Neuron (in vitro differentiated cells): ENCODE results near the gene BACH2.
A peak's percentile ranks its signal among the peaks of the same experiment; 100 is the strongest.

Experiments
- H2AFZ ChIP-seq: one replicate; pipeline ENCODE4 v1.6.1; 2013; ENCODE audit warnings: low read depth, mild to moderate bottlenecking, inconsistent platforms, low read length, moderate library complexity
- H3K27me3 ChIP-seq: one replicate; pipeline ENCODE4 v1.6.1; 2013; ENCODE audit warnings: low read length; ENCODE audit not compliant: insufficient read depth
- H3K36me3 ChIP-seq: one replicate; pipeline ENCODE4 v1.6.1; 2013; ENCODE audit warnings: low read length; ENCODE audit not compliant: insufficient read depth
- H3K4me1 ChIP-seq: one replicate; pipeline ENCODE4 v1.6.1; 2013; ENCODE audit warnings: low read length; ENCODE audit not compliant: insufficient read depth
- H3K4me3 ChIP-seq: 2 replicates; pipeline ENCODE4 v1.5.1; 2013; ENCODE audit warnings: mild to moderate bottlenecking, low read length, moderate library complexity
- H3K9me3 ChIP-seq: one replicate; pipeline ENCODE4 v1.6.1; 2013; ENCODE audit warnings: low read length

The BACH2 gene

DNA sequence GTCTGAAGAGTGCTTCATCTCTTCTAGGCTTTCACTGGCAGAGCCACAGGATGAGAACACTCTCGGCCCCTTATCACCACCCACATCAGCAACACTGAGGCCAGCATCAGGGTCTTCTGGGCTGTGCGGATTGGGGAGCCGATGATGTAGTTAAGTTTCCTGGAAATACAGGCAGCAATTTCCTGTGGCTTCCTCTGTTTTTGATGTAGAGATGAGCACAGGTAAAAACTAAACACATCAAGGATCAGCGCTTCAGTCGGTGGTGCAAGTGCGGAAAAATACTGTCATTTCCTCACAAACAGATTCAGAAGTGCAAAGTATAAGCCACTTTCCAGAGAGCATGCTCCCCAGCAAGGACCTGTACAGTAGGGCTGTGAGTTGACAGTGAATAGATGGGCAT, 62.6 kb downstream of the BACH2 start:
- Histone ChIP-seq H3K36me3 (peaks cover 2% of the 10 kb centered on the region), H3K9me3 (no peaks in the 10 kb centered on the region), H2AFZ (no peak overlapping the region), H3K4me1 (peaks cover 17% of the 10 kb centered on the region), H3K27me3 (no peaks in the 10 kb centered on the region), H3K4me3 (no peak overlapping the region)

GRCh38 chr6:90233213-90233612, 63.4 kb downstream of the BACH2 start:
- Histone ChIP-seq H2AFZ (no peak overlapping the region), H3K4me1 (peaks cover 14% of the 10 kb centered on the region), H3K27me3 (no peaks in the 10 kb centered on the region), H3K36me3 (peaks cover 2% of the 10 kb centered on the region), H3K4me3 (no peak overlapping the region), H3K9me3 (no peaks in the 10 kb centered on the region)

- H2AFZ ChIP-seq, result no peak overlapping the region
- no peak overlapping the region for H3K4me3 ChIP-seq
- H3K4me1 ChIP-seq, result peaks cover 25% of the 10 kb centered on the region
- no peaks in the 10 kb centered on the region for H3K9me3 ChIP-seq
- H3K36me3 ChIP-seq, result peaks cover 2% of the 10 kb centered on the region
- no peaks in the 10 kb centered on the region for H3K27me3 ChIP-seq
These were observed 64.8 kb downstream of the BACH2 start for GRCh38 chr6:90231798-90232197.

- Histone ChIP-seq H3K36me3 (peaks cover 2% of the 10 kb centered on the region), H2AFZ (no peak overlapping the region), H3K4me1 (peaks cover 30% of the 10 kb centered on the region), H3K27me3 (no peaks in the 10 kb centered on the region), H3K9me3 (no peaks in the 10 kb centered on the region), H3K4me3 (no peak overlapping the region)
These were observed 65.3 kb downstream of the BACH2 start for GRCh38 chr6:90231308-90231707.

DNA sequence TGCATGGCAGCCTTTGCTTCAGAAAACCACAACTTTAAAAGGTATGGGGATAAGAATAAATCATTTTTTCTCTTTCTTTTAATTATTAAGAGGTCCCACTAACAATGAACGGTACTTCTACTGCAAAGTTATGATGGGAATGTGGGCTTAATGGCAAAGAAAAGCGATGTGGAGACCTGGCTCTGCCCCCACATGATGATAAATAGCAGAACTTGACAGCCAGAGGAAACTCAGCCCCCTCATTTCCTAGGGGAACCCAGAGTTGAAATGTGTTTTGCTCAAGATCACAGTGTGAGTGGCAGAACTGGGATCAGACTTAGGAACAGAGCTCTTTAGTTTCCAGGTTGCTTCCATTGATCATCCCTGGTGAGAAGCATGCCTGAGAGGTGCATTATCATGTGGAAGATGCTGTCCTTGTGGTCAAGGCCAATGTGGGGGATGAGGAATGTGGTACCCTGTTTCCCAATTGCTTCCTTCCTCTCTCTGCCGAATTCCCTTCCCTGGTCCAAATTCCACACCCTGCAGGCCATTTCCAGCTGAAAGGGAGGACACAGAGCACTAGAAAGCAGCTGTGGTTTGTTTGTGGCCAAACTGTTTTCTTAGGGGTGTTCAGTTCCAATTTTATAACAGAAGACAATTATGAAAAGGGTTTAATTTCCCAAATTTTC, 66.0 kb downstream of the BACH2 start:
- Histone ChIP-seq H3K36me3 (peaks cover 2% of the 10 kb centered on the region), H3K9me3 (no peaks in the 10 kb centered on the region), H3K27me3 (no peaks in the 10 kb centered on the region), H3K4me3 (no peak overlapping the region), H2AFZ (no peak overlapping the region), H3K4me1 (peaks cover 34% of the 10 kb centered on the region)

- no peaks in the 10 kb centered on the region for H3K9me3 ChIP-seq
- no peak overlapping the region for H3K4me3 ChIP-seq
- no peak overlapping the region for H2AFZ ChIP-seq
- no peaks in the 10 kb centered on the region for H3K27me3 ChIP-seq
- peaks cover 2% of the 10 kb centered on the region for H3K36me3 ChIP-seq
- peaks cover 34% of the 10 kb centered on the region for H3K4me1 ChIP-seq
These were observed 67.2 kb downstream of the BACH2 start for GRCh38 chr6:90229331-90230010.

DNA sequence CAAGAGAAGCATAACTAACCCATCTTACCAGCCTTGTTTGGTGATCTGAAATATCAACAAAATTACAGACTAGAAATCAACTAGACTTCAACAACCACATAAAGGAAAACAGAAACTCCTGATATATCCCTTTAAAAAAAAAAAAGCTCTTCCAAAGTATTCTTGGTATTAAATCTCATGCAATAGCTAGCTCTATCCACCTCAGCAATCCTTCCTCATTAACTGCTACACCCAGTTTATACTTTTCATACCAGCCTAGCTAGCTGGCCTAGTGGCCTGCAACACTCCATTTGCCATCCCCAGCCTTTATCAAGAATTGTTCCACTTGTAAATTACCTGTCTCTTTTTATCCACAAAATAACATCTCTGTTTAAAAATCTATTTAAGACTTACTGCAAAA, 69.0 kb downstream of the BACH2 start:
- no peaks in the 10 kb centered on the region for H3K27me3 ChIP-seq
- peak overlapping the region; percentile 25 for H3K4me3 ChIP-seq
- peaks cover 34% of the 10 kb centered on the region for H3K4me1 ChIP-seq
- H3K36me3 ChIP-seq, result no peaks in the 10 kb centered on the region
- no peak overlapping the region for H2AFZ ChIP-seq
- peaks cover 2% of the 10 kb centered on the region for H3K9me3 ChIP-seq

DNA sequence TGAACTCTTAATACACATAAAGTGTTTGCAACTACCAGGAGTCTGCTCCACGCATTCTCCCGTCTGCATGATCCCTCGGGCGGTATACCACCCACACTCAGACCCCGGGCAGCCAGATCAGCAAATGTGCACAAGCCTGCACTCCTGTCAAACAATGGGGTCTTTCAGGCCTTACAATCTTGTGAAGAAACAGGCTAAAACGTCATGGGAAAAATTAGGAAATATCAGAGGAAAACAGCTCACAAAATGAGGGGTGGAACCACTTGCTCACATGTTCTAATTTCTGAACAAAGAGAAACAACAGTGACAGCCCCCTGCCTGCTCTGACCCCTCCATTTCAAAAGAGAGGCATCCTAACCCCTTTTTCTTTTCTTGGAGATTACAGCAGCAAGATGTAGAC, 69.4 kb downstream of the BACH2 start:
- no peaks in the 10 kb centered on the region for H3K27me3 ChIP-seq
- peak overlapping the region; percentile 25 for H3K4me3 ChIP-seq

GRCh38 chr6:90226257-90226656, 70.4 kb downstream of the BACH2 start:
- Histone ChIP-seq H3K4me1 (peaks cover 31% of the 10 kb centered on the region), H3K36me3 (no peaks in the 10 kb centered on the region), H3K27me3 (no peaks in the 10 kb centered on the region), H2AFZ (no peak overlapping the region), H3K4me3 (no peak overlapping the region), H3K9me3 (peaks cover 3% of the 10 kb centered on the region)

More for the DNA sequence above, 69.4 kb downstream of the BACH2 start:
- Histone ChIP-seq H2AFZ (no peak overlapping the region), H3K9me3 (peaks cover 3% of the 10 kb centered on the region), H3K36me3 (no peaks in the 10 kb centered on the region), H3K4me1 (peaks cover 34% of the 10 kb centered on the region)

GRCh38 chr6:90224196-90224595, 72.4 kb downstream of the BACH2 start:
- no peak overlapping the region for H2AFZ ChIP-seq
- peaks cover 3% of the 10 kb centered on the region for H3K9me3 ChIP-seq
- H3K27me3 ChIP-seq, result no peaks in the 10 kb centered on the region
- H3K4me3 ChIP-seq, result no peak overlapping the region
- no peaks in the 10 kb centered on the region for H3K36me3 ChIP-seq
- peaks cover 41% of the 10 kb centered on the region for H3K4me1 ChIP-seq

GRCh38 chr6:90222724-90223198, 73.9 kb downstream of the BACH2 start:
- Histone ChIP-seq H3K4me3 (no peak overlapping the region), H3K36me3 (no peaks in the 10 kb centered on the region), H3K9me3 (peaks cover 3% of the 10 kb centered on the region), H3K4me1 (peaks cover 48% of the 10 kb centered on the region), H2AFZ (no peak overlapping the region), H3K27me3 (no peaks in the 10 kb centered on the region)

GRCh38 chr6:90222008-90222407, 74.6 kb downstream of the BACH2 start:
- Histone ChIP-seq H3K9me3 (peaks cover 3% of the 10 kb centered on the region), H3K4me3 (no peak overlapping the region), H3K27me3 (no peaks in the 10 kb centered on the region), H3K36me3 (no peaks in the 10 kb centered on the region), H2AFZ (no peak overlapping the region), H3K4me1 (peaks cover 48% of the 10 kb centered on the region)

- peaks cover 48% of the 10 kb centered on the region for H3K4me1 ChIP-seq
- no peaks in the 10 kb centered on the region for H3K27me3 ChIP-seq
- H3K9me3 ChIP-seq, result peaks cover 3% of the 10 kb centered on the region
- no peak overlapping the region for H3K4me3 ChIP-seq
- no peaks in the 10 kb centered on the region for H3K36me3 ChIP-seq
- no peak overlapping the region for H2AFZ ChIP-seq
These were observed 75.2 kb downstream of the BACH2 start for GRCh38 chr6:90221403-90221802.
